ENCODE measurements around the gene CACNA1C. TPM values are rescaled to one million over a fixed set of nuclear protein-coding genes. Genes with fewer than 3 reads are reported as not detected.

The CACNA1C gene
- total RNA-seq, 2 donors from 2014 or later = 0.84 to 10.2 TPM

- Histone ChIP-seq H3K9ac (ENCODE audit: low read depth in 2 of 2, low read length in 2 of 2) (no peak overlapping the region), H3K4me1 (no peaks in the 10 kb centered on the region), H3K4me3 (no peak overlapping the region), H3K36me3 (no peaks in the 10 kb centered on the region), H3K27ac (no peak overlapping the region), H3K9me3 (no peaks in the 10 kb centered on the region), H3K27me3 (no peaks in the 10 kb centered on the region)
- no peak for TF ChIP-seq CTCF (IDR thresholded peaks at IDR 0.05)
- intact Hi-C loops (cut with DNase I) = no loop called here
- DNase-seq = no peak
These were observed 414.8 kb downstream of the CACNA1C start for GRCh38 chr12:2467447-2468195.

GRCh38 chr12:2475984-2476383 is 423.2 kb downstream of the CACNA1C start:
- H3K27ac ChIP-seq = no peak overlapping the region
- no peak overlapping the region for H3K9ac ChIP-seq (ENCODE audit: low read depth in 2 of 2, low read length in 2 of 2)
- H3K4me3 ChIP-seq = no peak overlapping the region
- intact Hi-C loops (cut with DNase I) = no loop called here
- no peak for TF ChIP-seq CTCF (IDR thresholded peaks at IDR 0.05)
- H3K36me3 ChIP-seq = no peaks in the 10 kb centered on the region
- DNase-seq = no peak
- H3K9me3 ChIP-seq = no peaks in the 10 kb centered on the region
- H3K4me1 ChIP-seq = no peaks in the 10 kb centered on the region
- no peaks in the 10 kb centered on the region for H3K27me3 ChIP-seq

DNA sequence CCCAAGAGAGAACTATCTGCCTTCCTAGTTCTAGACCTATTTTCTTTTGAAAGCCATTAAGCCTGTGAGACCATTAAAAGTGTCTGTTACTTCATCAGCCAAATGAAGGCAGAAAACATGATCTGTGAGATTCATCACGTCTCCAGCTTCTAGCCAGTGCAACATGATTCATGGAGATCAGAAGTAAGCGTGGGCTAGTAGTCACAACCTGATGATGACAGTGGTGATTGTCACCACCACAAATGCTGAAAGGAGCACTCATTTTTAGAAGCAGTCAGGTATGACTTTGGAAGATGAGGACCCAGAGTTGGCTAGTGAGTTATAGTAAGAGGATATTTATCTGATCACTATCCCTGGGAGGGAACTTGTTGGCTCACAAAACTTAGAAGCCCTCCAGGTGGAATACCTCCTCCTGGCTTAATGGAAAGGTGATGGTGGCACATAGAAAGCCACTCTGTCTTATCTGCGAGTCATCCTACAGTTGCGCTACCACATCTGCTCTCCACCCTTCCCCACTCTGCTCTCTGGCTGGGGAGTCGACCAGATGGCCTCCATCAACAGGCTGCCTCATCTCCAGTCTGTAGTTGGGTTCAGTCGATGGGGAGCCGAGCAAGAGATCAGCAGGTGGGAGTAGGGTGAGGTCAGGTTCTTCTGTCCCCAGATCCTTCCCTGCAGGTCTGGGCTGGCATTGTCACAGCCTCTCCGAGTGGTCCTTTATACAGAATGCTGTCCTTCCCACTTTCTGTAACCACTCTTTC is 424.4 kb downstream of the CACNA1C start:
- no peak for DNase-seq
- no peaks in the 10 kb centered on the region for H3K4me1 ChIP-seq

DNA sequence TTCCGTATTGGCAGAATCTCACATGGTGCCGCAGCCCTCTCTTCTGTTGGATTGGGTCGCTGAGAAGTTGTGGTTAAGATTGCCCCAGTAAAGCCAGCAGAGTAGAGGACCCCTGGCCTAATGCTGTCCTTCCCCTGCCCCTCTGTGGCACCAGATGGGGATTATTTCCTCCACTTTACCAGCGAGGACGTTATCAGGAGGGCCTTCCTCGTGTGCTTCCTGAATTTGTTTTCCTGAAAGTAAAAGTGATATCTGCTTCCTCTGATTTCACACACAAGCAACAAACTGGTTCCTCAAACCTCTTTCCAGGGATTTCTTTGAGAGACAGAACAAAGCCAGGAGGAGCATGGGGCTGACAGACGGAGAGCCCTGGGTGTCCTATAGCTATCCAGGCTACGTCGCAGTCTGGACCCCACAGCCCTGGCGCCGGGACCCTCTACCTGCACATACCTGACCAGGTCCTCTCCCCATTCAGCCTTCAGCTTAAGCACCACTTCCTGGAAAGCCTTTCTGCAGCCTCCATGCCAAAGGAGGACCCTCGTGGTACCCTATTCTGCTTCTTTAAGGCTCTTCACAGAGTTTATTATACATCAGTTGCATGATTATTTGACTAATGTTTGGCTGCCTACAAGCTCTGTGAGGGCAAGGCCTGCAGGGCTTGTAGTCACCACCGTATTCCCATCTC is 427.2 kb downstream of the CACNA1C start:
- no peaks in the 10 kb centered on the region for H3K4me1 ChIP-seq
- H3K9ac ChIP-seq (ENCODE audit: low read depth in 2 of 2, low read length in 2 of 2) = no peak overlapping the region
- no peak overlapping the region for H3K4me3 ChIP-seq
- no peak for TF ChIP-seq CTCF (IDR thresholded peaks at IDR 0.05)
- H3K27me3 ChIP-seq = no peaks in the 10 kb centered on the region
- intact Hi-C loops (cut with DNase I) = no loop called here
- H3K27ac ChIP-seq = no peak overlapping the region
- no peak for DNase-seq
- no peaks in the 10 kb centered on the region for H3K9me3 ChIP-seq
- H3K36me3 ChIP-seq = no peaks in the 10 kb centered on the region

More for the DNA sequence above, 424.4 kb downstream of the CACNA1C start:
- no peak for TF ChIP-seq CTCF (IDR thresholded peaks at IDR 0.05)
- Histone ChIP-seq H3K9me3 (no peaks in the 10 kb centered on the region), H3K4me3 (no peak overlapping the region), H3K9ac (ENCODE audit: low read depth in 2 of 2, low read length in 2 of 2) (no peak overlapping the region), H3K36me3 (no peaks in the 10 kb centered on the region), H3K27me3 (no peaks in the 10 kb centered on the region), H3K27ac (no peak overlapping the region)
- intact Hi-C loops (cut with DNase I) = no loop called here

DNA sequence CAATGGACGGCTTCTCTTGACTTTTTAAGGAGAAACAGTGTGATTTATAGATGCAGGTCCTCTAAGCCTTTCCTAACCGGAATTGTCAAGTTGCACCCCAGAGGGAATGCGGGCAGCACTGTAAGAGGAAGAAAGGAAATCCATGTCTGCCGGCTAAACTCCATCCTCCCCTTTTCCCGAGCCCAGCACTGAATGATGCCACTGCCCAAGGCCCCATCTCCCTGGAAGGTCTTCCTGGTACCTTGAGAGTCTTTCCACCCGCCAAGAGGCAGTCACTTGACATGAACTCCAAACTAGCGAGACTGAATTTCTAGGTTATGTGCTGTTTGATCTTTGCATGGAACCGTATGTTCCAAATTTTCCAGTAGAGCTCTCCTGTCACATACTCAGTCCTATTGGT is 428.6 kb downstream of the CACNA1C start:
- H3K27ac ChIP-seq = no peak overlapping the region

More for the DNA sequence above, 428.6 kb downstream of the CACNA1C start:
- no peaks in the 10 kb centered on the region for H3K4me1 ChIP-seq
- no peaks in the 10 kb centered on the region for H3K36me3 ChIP-seq
- H3K9me3 ChIP-seq = no peaks in the 10 kb centered on the region
- intact Hi-C loops (cut with DNase I) = no loop called here
- H3K4me3 ChIP-seq = no peak overlapping the region
- DNase-seq = no peak
- no peaks in the 10 kb centered on the region for H3K27me3 ChIP-seq
- TF ChIP-seq CTCF (IDR thresholded peaks at IDR 0.05) = no peak
- H3K9ac ChIP-seq (ENCODE audit: low read depth in 2 of 2, low read length in 2 of 2) = no peak overlapping the region
